Fibroblast of the aortic adventitia (primary cell): ENCODE measurements around the gene CSF3. TPM values are rescaled to one million over a fixed set of nuclear protein-coding genes. Genes with fewer than 3 reads are reported as not detected.
A peak's percentile ranks its signal among the peaks of the same experiment; 100 is the strongest.

Experiments
- DNase-seq: peaks from one replicate; pipeline ENCODE4 v3.0.0-alpha.2; 2010; ENCODE audit warnings: low read depth
- H3K4me3 ChIP-seq: 2 replicates; pipeline ENCODE4 v1.5.1; 2011; ENCODE audit warnings: low read depth, mild to moderate bottlenecking, control low read depth, low read length, moderate library complexity
- CTCF ChIP-seq: IDR thresholded peaks from 2 replicates; pipeline ENCODE4 v1.5.1; 2011; ENCODE audit warnings: mild to moderate bottlenecking, low read length, control low read depth, inconsistent platforms; ENCODE audit not compliant: insufficient read depth
- total RNA-seq: library from RNA; depleted of rRNA; stranded (reverse); fragments of >200 nt; gene quantifications from 2 replicates; pipeline ENCODE4 v1.2.3, GENCODE V29; 2012; ENCODE audit warnings: low replicate concordance

Gene CSF3
- total RNA-seq, 1 donor: not detected

GRCh38 chr17:40023590-40024292, 8.5 kb downstream of the CSF3 start:
- DNase-seq: peak; percentile 46
- TF ChIP-seq CTCF: no peak

DNA sequence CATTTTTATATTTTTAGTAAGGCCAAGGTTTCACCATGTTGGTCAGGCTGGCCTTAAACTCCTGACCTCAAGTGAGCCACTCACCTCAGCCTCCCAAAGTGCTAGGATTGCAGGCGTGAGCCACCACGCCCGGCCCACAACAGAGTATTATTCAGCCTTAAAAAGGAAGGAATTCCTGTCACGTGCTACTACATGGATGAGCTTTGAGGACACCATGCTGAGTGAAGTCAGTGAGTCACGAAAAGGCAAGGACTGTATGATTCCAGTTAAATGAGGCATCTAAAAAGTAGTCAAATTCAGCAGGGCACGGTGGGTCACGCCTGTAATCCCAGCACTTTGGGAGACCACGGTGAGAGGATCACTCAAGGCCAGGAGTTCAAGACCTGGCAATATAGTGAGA, 9.7 kb downstream of the CSF3 start:
- TF ChIP-seq CTCF: no peak
- DNase-seq: no peak
- no peak overlapping the region for H3K4me3 ChIP-seq

More at GRCh38 chr17:40023590-40024292, 8.5 kb downstream of the CSF3 start:
- no peak overlapping the region for H3K4me3 ChIP-seq

GRCh38 chr17:40025559-40025958, 10.3 kb downstream of the CSF3 start:
- no peak for TF ChIP-seq CTCF
- DNase-seq: no peak
- no peak overlapping the region for H3K4me3 ChIP-seq

DNA sequence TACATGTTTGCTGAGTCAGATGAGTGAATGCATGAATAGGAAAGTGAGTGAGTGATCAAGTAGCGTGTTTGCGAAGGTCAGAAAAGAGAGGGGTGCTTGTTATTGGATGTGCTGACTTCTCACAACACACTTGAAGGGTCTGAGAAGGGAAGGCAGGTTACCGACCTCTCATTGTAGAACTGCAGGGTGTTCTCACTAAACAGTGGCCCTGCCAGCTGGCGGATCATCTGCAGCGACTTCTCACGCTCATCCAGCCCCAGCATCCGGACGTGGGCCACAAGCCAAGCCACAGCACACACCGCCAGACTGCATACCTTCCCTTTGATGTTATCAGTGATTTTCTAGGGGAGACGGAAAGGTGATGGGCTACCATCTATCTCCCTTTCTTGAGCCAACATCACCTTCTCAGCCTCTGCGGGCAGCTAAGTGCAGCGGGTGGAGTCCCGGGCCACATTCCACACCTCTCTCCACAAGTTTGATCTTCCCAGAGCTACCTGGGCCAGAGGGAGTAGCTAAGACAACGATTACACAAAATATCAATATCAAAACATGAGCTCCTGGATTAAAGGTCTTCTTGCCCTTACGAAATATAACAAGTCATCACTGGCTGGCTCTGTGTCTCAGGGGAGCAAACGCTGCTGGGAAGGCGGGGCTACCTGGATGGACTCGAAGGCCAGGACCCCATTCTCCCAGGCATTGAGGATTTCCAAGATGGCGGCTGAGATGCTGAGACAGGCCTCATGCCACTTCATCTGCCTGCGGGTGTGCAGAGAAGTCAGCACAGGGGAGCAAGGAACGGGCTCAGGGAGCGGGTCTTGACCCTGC, 11.0 kb downstream of the CSF3 start:
- no peak for DNase-seq
- no peak for TF ChIP-seq CTCF
- no peak overlapping the region for H3K4me3 ChIP-seq

DNA sequence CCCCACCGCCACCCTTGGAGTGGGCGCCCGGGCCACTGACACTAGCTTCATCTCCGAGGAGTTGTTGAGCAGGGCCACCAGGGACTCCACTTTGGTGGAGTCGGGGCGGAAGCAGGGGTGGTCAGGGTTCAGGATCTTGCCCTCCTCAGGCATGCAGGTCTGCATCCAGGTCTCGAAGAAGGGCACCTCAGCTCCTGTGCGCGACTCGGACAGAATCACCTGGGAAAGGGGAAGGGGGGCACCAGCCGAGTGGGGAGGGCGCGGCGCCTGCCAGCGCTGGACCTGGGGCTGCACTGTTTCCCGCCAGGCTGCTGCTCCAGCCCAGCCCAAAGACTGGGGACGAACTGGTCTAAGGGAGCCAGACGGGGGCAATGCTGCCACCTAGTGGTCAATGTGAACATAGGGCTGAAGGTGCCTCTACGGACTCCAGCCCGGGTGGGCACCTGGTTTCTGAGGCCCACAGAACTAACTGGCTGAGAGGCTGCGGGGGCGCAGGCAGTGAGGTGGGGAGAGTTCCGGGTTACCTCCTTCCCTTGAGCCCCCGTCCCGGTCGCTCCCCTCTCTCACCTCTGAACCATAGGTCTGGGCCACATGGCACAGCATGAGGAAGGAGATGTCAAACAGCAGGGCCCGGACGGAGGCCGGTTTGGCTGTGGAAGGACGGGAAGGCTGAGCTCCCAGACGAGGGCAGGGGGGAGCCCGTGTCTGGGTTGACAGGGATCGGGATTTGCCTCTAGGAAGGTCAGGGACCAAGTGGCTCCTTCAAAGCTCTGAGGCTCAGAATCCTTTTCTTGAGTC, 11.8 kb downstream of the CSF3 start:
- peak; percentile 92 for TF ChIP-seq CTCF
- no peak overlapping the region for H3K4me3 ChIP-seq
- peak; percentile 84 for DNase-seq

DNA sequence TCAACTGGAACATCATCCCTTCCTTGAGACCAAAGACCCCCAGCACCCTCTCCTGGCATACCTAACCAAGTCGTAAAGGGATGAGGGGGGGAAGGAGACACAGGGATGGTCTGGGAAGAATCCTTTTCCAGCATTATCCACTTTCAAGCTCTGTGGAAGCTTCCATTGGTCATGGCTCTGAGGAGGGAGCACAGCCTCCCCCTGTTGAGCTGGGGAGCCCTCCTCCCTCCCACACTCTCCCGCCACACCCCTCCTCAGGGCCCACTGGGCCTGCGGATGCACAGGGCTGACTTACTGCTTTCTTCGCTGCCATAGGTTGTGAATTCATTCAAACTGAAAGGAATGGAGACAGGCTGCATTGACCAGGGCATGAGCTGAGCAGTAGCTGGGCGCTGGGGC, 12.4 kb downstream of the CSF3 start:
- no peak overlapping the region for H3K4me3 ChIP-seq
- DNase-seq: no peak
- no peak for TF ChIP-seq CTCF
